IPS DF 19.7 (cell line): ENCODE results near the gene TBX2.
"Not testable (repeated sequence)": the region's sequence is repeated elsewhere in the genome, so short reads cannot be mapped to it uniquely, and the experiment has no call there.

ENCODE experiments used
- DNase-seq: peaks from one replicate; pipeline ENCODE4 v3.0.0-alpha.2; 2013; ENCODE audit warnings: low read depth, low spot score

TBX2 gene

DNA sequence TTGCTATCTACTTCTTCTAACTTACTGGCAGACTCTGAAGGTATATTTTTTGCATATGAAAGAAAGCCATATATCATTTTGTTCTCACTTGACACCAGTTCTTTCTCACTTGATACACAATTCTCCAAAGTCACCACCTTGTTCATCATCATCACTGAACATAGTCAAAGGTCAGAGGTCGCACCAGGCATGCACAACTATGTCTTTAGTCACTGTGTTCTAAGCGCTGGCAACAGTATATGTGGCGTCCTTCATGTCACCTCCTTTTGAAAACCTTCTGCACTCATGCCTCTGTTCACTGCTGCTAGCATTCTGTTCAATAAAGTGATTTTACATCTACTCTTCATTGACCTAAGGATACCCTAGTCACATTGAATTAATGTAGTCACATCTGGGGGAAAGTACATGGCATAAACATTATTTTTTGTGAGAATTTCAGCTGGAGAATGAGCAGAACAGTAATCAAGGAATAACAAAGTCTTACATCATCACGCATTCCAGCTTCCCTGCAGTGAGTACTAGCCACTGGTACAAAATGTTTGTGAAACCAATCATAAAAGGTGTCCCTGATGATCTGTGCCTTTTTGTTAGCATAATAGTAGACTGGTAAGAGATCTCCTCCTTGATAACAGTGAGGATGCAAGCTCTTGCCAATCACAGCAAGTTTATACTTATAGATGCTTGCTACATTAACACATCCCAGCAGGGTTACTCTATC, 32.1 kb downstream of the TBX2 start:
- no peak for DNase-seq

GRCh38 chr17:61436273-61436672, 36.6 kb downstream of the TBX2 start:
- DNase-seq = no peak

DNA sequence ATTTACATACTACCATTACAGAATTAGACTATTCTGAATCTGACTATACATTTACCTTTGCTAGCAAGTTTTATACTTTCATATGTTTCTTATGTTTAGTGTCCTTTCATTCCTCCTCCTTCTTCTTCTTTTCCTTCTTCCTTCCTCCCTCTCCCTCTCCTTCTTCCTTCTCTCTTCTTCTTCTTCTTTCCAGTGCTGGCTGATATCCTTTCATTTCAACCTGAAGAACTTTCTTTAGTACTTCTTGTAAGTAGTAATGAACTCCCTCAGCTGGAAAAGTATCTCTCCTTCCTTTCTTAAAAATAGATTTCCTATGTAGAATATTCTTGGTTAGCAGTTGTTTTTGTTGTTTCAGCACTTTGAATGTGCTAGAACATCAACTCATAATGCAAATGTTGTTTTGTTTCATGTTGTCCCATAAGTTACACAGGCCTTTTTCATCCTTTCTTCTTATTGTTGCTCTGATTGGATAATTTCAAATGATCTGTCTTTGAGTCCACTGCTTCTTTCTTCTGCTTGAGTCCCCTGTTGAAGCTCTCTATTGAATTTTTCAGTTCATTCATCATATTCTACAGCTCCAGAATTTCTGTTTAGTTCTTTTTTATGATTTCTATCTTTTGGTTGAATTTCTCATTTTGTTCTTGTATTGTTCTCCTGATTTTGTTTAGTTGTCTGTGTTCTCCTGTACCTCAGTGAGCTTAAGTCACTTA, 37.5 kb downstream of the TBX2 start:
- no peak for DNase-seq

GRCh38 chr17:61440697-61441096, 41.1 kb downstream of the TBX2 start:
- no peak for DNase-seq

DNA sequence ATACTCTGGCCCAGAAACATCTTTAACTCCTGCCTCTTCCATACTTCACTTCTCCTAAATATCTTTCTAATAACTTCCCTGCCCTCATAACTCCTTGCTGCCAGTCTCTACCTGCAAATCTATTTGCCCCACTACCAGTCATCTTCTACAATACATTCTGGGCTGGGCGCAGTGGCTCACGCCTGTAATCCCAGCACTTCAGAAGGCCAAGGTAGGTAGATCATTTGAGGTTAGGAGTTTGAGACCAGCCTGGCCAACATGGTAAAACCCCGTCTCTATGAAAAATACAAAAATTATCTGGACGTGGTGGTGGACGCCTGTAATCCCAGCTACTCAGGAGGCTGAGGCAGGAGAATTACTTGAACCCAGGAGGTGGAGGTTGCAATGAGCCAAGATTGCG, 41.9 kb downstream of the TBX2 start:
- not testable (repeated sequence) for DNase-seq

DNA sequence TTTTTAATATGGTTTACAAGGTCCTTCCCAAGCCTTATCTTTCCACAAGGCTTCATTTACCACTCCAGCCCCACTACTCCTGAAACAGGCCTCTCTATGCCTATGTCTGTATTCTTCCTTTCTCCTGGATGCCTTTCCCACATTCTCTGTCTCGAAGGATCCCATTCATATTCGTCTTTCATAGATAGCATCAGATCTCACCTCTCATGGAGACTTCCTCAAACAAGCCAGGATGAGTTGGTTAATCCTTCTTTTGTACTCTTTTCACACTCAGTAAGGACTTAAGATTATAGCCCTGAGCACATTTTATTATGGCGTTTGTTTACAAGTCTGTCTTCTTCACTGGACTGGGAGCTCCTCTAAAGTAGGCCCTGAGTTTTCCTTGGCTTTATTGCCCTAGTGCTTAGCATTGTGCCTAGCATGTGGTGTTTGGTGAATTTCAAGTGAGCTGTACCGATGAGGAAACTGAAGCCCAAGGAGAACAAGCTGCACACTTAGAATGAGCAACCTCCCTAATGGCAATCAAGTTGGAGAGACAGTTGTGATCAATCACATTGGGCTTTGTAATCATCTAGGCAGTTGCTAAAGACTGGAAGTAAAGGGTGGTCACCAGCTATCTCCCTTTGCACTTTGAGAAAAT, 42.6 kb downstream of the TBX2 start:
- no peak for DNase-seq

DNA sequence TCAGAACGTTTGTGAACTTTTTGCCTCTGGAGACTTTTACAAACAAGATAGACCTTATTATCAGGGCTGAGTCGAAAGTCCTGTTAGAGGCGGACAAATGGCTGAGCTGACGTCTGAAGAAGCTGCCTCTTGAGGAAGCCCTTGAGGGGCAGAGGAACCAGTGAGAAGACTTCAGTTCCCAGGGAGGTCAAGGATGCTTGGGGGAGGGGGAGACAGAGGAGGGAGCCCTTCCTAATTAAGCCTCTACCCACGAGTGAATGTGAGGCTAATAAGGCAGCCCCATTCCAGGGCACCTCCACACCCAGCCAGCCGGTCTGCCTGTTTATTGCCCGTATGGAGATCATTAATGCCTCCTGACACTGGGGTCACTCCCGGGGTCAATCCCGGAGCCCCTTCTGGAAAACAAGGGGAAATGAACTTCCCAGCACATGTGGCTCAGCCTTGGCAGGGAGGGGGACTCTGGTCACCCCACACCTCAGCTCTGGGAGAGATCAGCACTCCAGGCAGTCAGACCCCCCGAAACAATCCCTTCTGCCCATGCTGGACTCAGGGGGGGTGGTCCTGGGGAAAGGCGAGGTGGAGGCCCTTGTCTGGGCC, 43.3 kb downstream of the TBX2 start:
- no peak for DNase-seq

DNA sequence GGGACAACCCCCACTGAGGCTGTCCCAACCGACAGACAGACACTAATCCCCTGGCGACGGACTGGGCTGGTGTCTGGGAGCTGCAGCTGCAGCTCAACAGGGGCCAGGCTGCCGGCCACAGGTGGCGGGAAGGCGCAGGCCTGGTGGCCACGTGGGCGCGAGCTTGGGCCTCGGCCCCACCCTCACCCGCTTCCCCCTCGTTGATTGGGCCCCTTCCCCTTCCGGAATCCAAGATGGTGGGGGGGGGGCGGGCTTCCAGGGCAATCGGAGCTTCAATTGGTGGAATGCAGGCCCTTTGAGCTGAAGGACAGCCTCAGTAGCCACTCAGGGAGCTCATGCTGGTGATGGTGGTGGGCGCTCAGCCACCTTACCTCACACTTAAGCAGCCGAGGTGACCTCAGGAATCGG, 43.8 kb downstream of the TBX2 start:
- DNase-seq = no peak

GRCh38 chr17:61444075-61444474, 44.4 kb downstream of the TBX2 start:
- no peak for DNase-seq

DNA sequence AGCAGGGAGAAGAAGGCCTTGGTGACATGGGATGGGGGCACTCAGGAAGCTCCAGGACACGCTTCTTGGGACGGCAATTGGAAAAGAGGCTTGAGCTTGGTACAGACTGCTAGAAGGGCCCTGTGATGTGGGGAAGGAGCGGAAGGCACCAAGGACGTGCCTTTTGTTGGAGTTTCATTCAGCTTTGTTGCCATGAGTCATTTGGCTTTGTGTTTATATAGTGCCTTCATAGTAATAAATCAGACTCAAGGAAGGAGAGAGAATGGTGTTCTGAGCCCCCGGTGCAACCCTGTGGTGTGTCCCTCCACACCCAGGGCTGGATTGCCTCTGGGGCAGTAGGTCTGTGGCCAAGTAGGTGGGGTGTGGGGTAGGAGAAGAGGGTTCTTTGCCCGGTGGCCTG, 45.2 kb downstream of the TBX2 start:
- no peak for DNase-seq

GRCh38 chr17:61447358-61447757, 47.7 kb downstream of the TBX2 start:
- no peak for DNase-seq

DNA sequence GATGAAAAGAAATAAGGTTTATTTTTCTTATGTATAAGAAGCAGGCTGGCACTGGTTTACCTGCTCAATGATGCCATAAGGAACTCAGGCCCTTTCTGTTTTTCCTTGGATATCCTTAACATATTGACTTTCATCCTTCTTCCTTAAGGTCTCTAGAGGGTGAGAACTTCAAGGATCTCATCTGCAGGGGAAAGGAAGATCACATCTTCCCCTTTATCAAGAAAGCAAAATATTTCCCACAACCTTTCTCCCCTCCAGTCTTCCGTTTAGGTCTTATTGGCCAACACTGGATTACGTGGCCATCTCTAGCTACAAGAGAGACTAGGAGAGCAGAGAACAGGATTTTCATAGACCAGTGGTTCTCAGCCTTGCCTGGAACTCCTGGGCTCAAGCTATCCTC, 48.4 kb downstream of the TBX2 start:
- no peak for DNase-seq

DNA sequence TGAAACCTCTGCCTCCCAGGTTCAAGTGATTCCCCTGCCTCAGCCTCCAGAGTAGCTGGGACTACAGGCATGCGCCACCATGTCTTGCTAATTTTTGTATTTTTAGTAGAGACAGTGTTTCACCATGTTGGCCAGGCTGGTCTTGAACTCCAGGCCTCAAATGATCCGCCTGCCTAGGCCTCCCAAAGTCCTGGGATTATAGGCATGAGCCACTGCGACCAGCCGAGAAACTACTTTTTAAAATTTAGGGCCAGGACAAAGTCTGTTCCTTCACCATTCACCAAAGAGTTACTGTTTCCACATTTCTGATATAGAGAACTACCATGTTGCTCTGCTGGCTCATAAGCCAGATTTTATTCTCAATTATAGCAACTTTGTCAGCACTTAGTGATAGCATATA, 49.5 kb downstream of the TBX2 start:
- not testable (repeated sequence) for DNase-seq

DNA sequence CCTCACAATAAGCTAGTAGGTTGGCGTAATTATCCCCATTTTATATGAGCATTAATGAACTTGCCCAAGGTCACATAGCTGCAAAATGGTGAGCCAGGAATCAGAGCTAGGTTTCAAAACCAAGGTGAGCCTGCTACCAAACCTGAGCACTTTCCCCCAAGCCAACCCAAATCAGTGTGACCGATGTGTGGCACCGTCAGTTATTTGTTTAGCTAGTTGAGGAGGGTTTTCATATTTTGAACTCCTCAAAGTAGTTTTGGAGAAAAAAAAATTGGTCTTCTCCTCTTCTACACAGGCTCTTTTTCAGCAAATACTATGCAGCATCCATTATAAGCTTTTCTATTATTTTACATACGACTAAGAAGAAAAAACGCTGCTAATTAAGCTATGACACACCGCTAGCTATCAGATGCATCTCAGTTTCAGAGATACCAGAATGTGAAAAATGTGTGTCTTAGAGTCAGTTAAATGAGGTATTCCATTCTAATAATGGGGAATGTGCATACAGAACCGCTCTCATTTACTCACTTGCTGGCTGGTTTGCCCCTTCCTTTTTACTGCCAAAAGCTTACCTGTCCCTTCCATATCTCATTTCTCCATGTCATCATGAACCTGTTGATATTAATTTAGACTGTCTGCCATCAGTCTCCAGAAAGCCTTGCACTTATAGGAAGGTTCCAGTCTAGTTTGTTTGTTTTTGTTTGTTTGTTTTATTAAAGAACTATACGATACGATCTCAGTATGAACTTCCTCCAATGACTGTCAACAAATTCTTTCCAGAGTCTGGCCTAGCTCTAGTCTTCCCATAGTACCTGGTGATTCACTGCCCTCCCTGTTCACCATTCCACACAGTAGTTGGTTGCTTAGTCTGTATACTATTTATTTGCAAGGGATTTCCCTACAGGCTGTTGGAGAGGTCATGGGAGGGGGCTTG, 50.3 kb downstream of the TBX2 start:
- no peak for DNase-seq

DNA sequence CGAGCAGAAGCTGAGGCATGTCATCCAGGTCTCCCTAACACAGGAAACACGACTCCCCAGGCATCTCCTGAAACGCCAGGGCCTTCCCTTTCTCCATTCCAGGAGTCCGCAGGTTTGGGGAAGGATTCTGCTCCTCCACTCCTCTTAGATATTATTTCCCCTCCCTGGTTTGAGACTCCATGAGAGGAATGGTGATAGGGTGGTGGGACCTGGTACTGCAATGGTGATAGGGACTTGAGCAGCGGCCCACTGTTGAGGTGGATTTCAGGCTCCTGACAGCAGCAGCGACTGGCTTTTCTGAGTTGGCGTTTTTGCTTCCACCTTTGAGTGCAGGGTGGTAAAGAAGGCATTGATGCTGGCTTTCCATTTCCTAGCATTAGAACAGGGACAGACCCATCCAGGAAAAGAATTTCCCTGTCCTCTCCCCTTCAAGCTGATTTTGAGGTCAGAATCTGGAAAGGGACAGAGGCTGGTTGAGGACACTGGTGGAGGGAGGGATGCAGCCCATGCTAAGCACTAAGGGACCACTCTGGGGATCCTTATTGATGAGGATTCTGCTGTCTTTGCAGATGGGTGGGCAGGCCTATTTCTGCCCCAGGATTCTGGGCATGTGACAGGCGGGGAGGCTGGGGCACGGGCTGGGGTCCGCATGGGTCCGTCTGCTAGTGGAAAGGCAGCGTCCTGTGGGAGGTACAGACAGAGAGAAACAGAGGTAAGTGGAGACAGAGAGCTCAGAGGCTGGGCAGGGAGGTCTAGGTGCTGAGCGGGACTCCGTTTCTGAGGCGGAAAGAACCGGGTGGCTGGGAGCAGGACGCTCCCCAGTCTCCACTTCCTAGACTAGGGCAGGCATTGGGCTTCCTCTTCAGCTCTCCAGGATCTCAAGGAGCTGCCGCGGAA, 51.2 kb downstream of the TBX2 start:
- no peak for DNase-seq

DNA sequence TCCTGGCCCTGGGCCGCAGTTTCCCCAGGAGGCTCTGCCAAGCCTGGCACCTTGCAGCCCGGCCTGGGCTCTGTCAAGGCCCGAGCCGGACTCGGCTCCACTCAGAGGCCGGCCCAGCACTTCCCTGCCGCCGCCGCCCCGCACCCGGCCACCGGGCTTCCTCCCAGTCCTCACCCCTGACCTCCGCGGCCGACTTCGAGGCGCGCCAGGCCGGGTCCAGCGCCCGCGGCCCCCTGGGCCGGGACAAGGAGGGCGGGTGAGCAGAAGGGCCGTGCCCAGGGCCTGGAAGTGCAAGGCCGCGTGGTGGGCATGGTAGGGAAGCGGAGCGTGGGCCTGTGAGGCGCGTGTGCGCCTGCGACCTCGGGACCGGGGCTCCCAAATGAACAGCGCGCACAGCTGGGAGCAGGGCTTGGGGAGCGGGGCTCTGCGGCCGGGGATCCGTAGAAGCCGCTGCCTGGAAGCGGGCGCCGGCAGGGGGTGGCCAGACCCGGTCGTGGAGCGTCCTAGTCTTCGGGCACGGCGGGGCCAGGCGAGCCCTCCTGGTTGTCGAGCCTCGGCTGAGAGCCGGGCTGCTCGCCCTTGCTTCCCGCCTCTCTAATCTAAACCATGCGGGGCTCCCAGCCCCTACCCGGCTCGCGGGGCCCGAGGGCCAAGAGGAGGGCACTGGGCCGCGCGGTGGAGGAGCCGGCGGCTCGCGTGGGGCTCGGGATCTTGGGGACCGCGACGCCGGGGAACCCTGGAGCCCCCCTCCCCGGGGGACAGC, 52.1 kb downstream of the TBX2 start:
- DNase-seq = no peak

- no peak for DNase-seq
Measured at GRCh38 chr17:61452301-61453290, 53.0 kb downstream of the TBX2 start, which contains the start of gene TBX4. Gene TBX4 (plus strand): TSS chr17:61452422. CDS start chr17:61456491, 4,069 bp downstream.
